NCI-H2107 treated with DMSO at 0.1 percent for 48 hours (cell line): Measurements from ENCODE around the gene DLX1.

Experiments used
- DNase-seq: peaks from one replicate; lab custom pipeline; 2025; ENCODE audit not compliant: unreplicated experiment; lab: John Stamatoyannopoulos, UW

The DLX1 gene

DNA sequence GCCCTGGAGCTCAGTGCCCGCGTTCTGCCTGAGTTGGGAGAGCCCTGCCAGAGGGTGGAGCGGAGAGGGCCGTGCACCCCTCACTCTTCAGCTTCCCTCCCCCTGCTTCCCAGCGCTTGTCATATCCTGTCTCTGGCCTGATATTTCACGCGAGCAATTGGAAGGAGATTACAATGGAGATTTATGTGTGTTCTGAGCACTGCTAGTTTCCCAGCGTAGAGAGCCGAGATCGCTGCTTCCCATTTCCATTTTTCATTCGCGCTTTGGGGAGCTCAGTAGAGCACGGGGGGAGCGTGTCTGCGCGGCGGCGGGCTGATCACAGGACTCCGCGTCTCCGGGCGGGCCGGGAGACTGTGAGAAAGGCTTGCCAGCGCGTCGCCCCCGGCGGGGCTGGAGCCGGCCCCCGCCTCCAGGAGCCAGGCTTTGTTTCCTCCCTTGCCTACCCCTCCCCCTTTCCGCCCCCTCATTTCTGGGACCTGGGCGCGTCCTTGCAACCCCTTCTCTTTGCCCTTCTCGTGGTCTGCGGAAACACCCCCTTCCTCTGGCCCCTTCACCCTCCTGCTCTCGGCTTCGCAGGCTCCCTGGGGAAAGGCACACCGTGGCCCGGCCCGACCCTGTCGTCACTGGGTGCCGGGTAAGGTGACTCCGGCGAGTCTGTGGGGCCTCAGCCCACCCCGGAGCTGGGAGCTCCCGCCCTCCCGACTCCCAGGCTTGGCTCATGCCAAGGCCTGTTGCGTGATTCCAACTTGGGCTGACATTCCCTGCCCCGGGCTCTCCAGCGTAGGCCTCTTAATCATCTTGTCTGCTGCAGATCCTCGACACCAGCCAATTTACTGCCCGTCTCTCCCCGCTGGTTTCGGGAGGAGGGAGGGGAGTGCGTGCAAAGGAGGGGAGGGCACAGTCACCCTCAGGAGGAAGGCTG is 11.6 kb downstream of the DLX1 start:
- peak; percentile 57 for DNase-seq

DNA sequence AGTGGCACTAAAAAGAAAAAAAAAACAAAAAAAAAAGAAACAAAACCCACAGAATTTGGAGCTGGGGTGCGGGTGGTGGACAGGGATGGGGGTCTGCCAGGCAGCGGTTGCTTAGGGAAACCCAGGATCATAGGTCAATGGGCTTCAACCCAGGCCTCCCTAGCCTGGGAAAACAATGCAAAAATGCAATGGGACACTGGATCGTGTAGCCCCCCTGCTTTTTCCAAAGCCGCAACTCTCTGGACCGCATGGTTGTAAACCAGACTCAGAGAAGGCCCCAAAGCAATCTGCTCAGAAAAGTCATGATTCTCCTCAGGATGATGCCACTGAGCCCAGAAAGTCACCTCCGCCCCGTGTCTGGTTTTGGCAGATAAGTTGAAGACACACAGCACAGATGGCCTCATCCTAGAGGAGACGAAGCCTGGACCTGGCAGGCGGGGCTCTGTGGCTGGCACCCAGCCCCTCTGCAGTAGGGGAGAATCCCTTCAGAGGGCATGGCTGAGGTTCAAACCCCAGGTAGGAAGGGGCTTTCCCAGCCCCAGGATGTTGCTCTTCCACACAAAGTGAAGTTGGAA is 12.3 kb downstream of the DLX1 start:
- DNase-seq: no peak

DNA sequence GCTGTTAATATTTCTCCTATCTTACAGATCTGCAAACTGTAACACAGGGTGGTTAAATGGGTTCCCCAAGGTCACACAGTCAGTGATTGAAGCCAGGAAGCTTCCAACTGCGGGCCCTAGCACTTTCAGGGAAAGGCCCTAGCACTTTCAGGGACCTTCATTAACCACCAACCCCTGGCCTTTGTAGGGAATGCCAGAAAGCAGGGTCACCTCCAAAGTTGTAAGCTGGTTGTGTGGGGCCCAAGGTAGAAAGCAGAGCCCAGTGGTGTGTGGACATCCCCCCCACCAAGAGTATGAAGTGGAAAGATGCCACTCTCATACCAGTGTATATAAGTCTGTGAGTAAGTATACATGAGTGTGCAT is 13.0 kb downstream of the DLX1 start:
- DNase-seq: no peak

DNA sequence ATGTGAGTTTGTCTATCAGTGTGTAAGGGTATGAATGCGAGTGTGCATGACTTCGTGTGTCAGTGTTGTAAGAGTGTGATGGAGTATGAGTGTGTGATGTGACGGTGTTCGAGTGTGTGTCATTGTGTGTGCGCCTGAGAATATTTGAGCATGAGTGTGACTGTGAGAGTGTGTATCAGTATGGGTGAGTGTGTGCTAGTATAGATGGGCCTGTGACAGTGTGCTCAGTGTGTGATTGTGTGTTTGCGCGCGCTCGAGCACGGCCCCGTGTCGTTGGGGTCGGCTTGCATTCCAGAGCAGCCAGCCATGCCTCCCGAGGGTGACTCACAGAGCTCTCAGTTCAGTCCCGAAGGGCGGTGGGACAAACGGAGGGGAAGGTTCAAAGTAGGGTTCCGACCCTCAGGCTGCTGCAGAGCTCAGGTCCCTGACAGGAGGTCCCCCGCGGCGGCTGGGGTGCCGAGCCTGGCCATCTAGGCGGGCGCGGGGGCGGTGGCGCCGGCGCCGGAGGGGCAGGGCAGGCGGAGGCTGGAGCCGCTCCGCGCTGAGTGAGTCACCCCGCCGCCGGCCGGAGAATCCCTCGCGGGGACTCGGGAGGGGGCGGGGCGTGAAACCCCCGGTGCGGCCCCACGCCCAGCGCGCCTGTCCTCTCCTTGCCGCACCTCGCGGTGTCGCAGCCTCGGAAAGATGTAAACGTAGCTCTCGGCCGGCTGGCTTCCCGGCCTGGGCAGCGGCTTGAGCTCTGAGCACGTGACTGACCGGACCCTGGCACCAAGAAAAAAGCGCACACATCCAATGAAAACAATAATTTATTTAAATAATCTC is 13.6 kb downstream of the DLX1 start:
- DNase-seq: no peak

DNA sequence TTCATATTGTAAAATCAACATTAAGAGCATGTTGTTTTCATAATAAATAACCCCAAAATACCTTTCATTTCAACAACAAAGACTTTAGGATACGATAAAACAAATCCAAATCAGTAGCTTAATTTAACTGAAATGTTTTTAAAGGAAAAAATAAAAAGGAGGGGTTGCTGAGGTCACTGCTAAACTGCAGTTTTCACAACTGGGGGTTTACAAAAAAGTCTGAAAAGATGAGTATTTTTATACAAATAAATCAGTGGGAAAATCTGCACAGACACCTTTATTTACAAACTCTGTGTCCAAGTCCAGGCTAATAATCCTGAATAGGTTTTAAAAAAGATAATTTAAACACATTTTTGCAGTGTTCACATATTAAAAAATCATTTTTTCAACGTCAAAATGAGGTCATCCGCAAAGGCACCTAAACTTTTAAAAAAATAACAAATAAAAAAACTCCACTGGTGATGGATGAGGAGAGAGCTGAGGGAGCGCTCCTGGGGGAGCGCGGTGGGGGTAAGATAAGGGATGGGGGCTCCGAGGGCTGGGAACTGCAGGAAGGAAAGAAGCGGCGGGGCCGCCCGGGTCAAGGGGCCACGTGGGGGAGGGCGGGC is 14.3 kb downstream of the DLX1 start:
- no peak for DNase-seq

DNA sequence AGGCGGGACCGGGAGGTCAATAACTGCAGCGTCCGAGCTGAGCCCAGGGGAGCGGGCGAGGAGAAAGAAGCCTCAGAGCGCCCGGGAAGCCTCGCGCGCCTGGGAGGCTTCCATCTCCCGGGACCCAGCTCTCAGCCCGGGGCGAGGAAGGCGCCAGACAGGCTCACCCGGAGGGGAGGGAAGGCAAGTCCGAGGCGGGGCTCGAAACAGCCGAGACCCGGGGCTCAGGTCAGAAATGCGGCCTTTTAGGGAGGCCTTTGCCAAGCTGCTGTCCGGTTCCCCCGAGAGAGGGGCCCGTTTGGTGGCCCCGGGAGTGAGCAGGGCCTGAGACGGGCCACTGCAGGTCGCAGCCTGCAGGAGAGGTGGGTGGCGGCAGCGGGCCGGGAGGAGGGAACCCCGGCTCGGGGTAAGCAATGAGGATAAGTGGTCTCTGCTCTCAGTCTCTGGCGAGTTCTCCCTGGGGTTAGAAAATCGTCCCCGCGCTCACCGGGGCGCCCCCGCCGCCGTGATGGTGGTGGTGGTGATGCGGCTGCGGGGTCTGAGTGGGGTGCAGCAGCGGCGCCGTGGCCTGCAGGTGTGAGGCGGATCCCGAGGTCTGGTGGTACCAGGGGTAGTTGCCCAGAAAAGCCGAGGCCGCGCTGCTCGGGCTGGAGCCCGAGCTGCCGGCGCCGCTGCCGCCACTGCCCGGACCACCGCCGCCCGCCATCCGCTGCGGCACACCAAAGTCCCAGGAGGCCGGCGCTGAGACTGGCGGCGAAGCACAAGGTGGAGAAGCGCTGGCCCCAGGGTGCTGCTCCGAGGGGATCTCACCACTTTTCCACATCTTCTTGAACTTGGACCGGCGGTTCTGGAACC is 15.0 kb downstream of the DLX1 start:
- no peak for DNase-seq

DNA sequence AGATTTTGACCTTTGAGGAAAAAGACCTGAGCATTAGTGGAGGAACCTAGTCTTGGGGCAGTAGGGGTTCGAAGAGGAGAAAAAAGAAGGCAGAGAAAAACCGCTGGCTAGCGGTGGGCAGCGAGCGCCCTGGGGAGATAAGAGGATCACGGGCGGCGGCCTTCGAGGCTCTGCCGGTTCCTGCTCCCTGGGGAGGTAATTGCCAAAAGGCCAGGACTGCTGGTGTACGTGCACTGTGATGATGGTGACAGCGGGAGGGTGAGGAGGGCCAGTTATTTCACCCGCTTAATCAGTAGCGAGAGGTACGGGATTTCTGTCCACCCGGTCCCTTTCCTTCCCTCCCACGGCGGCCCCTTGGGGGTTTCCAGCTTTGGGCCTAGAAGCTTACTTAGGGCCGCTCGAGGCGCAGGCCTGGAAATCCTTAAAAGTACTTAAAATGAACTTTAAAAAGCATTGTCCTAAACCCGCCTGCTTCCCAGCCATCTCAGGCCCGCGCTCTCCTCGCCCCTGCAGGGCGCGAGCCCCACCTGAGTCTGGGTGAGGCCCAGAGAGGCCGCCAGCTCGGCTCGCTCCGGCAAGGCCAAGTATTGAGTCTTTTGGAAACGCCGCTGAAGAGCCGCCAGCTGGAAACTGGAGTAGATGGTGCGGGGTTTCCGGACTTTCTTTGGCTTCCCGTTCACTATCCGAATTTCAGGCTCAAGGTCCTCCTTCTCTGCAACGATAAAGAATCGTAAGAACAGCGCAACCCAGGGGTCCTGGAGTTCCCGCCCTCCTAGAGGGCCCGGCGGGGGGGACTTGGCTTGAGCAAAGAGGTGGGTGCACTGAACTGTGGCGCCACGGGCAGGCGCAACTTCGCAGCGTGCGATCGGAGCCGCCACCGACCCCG is 15.9 kb downstream of the DLX1 start:
- DNase-seq: peak; percentile 31

DNA sequence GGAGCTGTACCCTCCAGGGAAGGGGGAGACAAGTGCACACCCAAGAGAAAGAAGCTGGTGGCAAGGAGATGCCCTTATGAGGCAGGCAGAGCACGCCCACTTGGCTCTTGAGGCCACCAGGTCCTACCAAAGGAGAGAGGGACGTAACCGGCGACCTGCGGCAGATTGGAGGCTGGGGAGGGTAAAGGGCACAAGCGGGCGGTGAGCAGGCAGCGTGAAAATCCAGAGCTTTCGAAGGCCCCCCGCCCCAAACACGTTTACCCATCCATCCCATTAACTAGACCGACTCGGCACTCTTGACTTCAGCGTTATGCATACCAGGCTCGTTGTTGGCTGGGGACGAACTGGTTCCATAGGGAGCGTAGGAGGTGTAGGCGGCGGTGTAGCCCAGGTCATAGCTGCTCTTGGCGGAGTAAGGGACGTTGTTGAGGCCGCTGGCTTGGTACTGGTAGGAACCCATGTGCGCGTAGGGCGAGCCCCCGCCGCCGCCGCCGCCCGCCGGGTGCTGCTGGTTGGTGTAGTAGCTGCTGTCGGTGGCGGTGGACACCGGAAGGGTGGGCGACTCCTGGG is 16.6 kb downstream of the DLX1 start:
- no peak for DNase-seq

DNA sequence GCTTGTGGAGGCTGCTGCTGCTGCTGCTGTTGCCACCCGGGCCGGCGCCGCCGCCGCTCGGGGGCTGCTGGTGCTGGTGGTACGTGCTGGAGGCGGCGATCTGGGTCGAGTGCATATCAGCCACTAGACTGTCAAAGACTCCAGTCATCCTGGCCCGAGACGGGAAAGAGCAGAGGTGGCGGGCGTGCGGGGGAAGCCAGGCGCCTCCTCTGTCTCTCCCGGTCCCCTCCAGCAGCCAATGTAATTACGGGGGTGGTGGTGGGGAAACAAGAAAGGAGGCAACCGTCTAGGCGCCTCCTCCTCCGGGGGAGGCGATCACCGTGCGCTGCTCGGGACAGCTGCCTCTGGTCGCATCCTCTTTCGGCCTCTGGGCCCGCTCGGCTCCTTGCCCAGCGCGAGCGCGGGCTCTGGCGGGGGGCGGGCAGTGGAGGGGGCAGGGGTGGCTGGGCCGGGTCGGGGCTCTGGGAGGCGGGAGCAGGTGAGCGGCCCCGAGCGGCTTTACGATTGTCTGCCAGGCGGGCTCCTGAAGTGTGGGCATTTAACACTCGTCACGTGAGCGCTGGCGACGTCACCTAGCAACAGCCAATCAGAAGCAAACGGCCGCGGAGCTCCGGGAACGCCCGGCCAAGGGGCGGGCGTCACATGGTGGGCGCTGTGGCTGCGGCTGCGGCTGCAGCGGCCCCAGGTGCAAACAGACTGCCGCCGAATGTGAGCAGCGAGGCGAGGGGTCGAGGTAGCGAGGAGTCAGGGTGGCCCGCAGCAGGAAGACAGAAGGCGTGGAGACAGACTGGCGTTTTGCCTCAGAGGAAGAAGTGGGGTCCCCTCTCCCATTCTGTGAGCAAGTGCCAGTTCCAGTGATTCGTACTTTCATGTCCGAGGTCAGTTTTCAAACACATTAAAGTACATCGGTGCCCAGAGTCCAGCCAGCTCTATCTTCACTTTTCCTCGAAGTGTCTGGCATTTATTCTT is 17.4 kb downstream of the DLX1 start, which contains the start of gene DLX2:
Gene DLX2, minus strand, starts transcription at position 510 of the 969 bp plus-strand sequence. Its CDS starts 362 bp downstream, at position 148.
- DNase-seq: peak; percentile 88

DNA sequence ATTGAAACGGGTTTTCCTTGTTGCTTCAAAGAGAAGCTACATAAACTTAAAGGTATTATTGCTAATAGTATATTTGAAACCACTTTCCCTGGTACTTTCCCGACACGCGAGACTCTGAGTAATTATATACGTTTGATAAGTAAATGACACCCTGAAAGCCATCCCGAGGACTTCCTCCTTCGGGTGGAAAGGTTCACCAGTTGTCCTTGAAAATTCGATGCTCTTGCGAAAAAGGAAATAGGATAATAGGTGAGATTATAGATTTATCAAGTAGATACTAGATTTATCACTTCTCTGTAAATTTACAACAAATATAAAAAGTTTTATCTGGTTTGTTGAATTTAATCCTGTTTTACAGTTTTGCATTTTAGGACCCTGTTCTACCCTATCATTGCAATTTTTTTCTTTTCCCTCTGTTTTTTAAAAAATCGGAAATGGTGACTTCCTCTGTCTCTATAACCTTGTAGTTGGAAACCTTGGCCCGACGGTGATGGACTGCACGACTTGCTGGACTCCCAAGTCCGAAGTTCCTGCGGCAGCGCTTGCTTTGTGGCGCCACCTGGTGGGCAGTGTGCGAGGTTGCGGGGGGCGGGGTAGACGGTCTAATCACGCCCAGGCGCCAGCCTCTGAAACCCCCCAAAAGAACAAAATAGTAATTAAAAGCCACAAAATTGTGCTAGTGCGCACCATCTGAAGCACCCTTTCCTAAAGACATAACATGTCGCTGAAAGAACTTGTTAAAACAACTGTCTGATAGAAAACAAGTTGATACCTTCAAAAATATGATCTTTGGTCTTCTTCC is 18.4 kb downstream of the DLX1 start:
- peak; percentile 47 for DNase-seq

DNA sequence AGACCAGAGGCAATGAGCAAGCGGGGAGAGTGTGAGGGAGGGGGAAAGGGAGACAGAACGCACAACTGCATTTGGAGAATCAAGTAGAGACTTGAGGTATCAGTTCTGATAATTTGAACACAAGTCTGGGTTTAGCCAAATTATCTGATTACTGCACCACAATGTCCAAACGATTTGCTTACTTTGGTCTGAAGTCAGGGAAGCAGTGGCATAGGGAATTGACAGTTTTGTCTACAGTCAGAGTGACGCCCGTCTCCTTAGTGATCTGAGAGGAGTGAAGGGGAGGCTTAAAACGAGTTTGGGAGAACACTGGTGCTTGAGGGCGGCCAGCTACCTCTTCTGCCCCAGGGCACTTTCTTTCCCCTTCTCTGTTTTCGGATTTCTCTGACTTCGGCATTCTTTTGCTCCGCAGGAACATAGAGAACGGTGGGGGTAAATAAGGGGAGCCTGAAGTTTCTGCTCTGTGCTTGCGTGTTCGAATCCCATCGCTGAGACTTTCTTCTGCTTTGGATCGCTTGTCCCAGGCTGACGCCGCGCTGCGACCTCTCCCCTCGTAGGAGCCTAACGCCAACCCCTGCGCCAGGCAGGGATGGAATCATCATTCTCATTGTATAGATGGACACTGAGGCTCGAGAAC is 20.3 kb downstream of the DLX1 start:
- no peak for DNase-seq

DNA sequence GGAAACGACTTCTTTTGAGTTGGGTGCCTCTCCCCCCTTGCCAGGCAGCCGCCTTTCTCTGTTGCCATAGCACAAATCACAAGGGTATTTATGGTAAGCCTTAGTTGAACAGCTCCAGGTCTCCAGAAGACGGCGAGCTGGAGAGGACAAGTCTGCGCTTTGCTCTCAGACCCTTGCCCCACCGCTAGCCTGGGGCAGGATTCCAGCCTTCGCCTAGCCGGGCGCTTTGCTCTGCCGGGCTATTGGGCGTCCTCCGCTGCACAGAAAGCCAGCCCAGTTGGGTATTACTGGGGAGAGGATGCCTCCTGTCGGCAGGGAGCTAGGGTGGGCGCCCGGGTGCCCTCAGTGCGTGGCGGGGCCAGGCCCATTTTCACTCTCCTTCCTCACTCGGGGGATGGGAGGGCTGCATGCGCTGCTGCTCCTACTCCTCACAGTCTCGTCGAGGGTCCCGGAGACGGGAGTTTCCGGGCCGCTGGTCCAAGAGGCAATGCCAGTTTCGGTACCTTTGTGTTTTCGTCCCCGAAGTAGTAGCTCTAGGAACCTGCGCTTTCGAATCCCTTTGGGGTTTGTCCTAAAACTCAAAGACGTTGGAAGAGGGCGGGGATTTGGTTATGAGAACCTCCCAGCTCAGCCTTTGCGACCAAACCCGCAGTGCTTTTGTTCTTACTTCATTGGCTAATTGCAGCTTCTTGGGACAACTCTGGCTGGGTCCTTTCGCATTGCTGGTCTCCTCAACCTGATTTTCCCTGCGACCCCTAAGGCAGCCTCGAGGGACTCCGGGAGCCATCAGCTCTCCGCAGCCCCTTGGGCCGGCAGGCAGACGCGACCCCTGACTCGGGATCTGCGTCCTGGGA is 21.0 kb downstream of the DLX1 start:
- DNase-seq: peak; percentile 27

DNA sequence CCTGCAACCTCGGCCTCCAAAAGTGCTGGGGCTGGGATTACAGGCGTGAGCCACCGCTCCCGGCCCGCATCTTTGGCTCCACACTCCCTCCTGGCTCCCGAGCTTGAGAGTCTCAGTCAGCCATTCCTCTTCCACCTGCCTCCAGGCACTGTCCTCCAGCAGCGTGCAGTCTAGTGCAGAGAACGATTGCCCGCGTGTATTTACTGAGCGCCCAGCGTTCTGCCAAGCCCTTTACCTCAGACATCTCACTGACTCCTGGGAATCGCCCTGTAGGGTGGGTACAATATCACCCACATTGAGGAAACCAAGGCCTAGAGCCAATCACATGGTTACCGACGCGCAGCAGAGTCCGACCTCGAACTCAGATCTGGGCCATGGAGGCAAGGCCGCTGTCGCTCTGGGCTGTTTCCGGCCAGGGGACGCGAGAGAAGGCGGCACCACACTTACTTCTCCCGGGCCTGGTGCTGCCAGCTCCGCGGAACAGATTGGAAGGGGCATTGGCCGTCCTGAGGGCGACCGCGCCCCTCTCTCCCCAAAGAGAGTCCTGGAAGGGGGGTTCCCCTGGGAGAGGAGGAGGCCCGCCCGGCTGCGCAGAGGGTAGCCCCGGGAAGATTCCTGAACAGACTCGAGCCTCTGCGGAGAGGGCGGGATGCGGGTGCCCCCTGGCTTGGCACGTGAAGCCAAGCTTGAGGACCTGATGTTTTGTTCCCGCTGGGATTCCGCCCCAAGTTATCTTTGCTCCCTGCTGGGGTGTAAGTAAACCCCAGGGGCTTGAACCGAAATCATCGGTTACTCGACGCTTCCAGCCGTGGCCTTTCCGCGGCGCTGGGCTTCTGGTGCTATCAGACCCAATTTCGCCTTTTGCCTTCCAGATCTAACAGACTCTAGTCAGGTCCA is 22.6 kb downstream of the DLX1 start:
- DNase-seq: no peak

DNA sequence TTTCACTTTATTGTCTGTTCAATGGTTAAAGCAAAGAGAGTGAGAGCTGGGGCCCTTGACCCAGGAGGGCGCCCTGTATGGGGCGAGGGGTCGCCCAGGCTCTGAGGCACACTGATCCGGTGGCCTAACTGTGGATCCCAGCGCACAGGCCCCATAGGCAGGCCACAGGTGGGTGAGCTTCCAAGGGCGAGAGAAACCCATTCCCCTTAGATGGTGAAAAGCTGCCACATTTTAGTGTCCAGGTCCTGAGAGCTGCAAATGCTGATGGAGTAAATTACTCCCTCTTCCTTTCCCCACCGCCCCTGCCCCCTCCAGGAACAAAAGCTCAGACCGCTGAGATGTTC is 23.3 kb downstream of the DLX1 start:
- no peak for DNase-seq
